ENCODE results near the gene TSTD1.

Gene TSTD1

GRCh38 chr1:161038523-161039153 lies at the start of gene TSTD1:
TSTD1 (minus strand) TSS chr1:161038964; CDS start chr1:161038889, 75 bp downstream.
- FAIRE-seq: no peak

DNA sequence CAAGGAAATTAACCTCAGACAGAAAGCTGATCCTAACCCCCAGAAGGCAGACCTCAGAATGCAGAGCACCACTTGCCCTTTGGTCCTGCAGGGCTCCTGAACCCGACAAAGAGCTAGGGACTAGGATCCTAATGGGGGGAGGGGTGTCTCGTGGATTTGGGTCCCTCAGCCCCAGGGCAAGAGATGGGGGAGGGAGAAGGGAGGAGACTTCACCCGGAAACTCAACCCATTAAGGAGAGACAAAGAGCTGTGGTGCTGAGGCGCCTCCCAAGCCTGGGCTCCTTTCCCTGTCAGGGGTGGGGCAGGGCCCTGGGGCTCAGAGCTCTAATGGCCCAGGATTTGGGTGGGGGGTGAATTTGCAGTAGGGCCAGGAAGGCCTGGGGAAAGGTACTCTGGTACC lies 47.7 kb upstream of the TSTD1 start:
- no peak for FAIRE-seq

- no peak for FAIRE-seq
Measured at GRCh38 chr1:161085165-161085564, 46.4 kb upstream of the TSTD1 start.

DNA sequence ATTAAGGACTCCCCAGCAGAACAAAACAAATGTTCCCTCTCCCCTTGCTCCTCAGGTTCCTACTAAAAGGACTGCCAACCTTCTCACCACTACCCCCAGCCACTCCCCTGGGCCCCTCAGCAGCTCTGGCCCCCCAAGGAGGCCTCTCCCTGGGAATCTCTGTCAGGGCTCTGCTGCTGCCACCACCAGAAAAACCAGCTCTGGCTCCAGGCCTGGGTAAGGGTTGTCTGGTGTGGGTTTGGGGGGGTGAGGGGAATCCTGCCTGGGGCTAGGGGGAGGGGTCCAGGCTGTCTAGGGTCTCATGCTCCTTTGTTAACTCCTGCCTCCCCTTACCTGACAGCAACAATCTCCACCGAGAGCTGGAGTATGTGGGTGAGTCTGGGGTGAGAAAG lies 45.8 kb upstream of the TSTD1 start:
- no peak for FAIRE-seq

- no peak for FAIRE-seq
Measured at GRCh38 chr1:161083748-161084596, 45.2 kb upstream of the TSTD1 start.

- no peak for FAIRE-seq
Measured at GRCh38 chr1:161082996-161083747, 44.4 kb upstream of the TSTD1 start.

DNA sequence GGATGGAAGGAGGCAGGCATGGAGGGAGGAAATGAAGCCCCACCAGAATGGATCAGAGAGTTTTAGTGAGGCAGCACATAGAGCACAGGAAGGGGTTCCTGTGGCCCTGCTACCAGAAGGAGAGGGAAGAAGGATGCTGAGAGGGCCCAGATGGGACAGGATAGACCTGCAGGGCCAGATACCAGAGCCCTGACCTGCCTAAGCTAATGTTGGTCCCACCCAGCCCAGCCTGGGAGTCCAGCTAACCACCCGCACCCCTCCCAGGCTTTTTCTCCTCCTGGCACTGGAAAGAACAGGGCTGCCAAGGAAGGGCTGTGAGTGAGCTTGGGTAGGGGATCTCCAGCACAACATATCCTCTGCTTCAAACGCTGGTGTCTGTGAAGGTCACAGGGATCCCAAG lies 43.7 kb upstream of the TSTD1 start:
- FAIRE-seq: no peak

DNA sequence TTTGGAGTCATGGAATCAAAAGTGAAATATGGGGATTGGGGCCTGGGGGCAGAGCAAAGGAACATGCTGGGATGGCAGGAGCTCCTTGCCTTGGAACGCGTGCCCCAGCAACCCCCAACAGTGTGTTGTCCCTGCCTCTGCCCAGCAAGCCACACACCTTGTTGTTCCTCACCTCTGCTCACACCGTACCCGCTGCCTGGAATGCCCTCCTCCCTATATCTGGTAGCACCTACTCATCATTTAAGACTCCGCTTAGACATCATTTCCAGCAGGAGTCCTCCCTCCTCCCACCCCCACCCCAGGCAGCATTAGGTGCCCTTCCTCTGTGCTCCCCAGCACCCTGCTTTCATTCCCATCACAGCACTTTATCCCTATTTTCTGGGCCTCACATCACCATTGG lies 42.8 kb upstream of the TSTD1 start:
- no peak for FAIRE-seq

DNA sequence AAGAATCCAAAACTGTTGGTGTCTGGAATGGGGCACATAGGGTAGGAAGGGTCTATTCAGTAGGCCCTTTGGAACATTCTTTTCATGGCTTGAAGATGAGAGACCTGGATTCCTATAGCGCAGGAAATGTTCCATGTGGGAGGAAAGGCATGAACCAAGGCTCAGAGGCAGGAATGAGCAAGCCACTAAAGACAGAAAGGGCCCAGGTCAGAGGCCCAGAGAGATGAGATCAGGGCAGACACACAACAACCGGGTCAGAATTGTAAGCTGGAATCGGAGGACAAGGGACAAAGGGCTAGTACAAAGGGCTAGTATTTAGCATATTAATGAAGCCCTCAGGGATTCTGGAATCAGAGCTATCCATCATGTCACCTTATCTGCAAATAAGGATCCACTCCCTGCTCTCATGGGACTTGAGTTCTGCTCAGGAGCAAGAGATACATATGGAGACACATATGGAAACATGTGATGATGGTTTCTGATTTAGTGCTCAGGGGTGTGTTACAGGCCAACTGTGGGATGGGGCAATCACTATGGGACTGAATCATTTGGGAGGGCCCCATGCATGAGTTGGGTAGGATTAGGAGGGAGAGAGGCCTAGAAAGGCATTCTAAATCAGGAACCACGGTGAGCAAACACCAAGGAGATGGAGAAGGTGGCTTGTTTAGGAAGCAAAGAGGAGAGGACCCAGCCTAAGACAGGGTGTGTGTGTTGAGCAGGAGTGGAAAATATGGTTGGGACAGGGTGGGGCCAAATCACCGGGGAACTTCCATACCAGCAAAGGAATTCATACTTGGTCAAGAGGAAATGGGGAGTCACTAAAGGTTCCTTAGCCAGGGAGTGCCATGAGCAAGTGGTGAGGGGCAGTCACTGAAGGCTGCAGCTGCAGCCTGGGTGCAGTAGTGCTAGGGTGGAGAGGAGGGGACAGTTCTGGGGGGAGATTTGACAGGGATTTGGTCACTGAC lies 42.0 kb upstream of the TSTD1 start:
- no peak for FAIRE-seq

GRCh38 chr1:161079436-161080110 lies 40.8 kb upstream of the TSTD1 start:
- no peak for FAIRE-seq

- FAIRE-seq: no peak
Measured at GRCh38 chr1:161077426-161077825, 38.7 kb upstream of the TSTD1 start.

GRCh38 chr1:161076410-161076809 lies 37.6 kb upstream of the TSTD1 start:
- FAIRE-seq: no peak

GRCh38 chr1:161074676-161075368 lies 36.1 kb upstream of the TSTD1 start:
- no peak for FAIRE-seq

DNA sequence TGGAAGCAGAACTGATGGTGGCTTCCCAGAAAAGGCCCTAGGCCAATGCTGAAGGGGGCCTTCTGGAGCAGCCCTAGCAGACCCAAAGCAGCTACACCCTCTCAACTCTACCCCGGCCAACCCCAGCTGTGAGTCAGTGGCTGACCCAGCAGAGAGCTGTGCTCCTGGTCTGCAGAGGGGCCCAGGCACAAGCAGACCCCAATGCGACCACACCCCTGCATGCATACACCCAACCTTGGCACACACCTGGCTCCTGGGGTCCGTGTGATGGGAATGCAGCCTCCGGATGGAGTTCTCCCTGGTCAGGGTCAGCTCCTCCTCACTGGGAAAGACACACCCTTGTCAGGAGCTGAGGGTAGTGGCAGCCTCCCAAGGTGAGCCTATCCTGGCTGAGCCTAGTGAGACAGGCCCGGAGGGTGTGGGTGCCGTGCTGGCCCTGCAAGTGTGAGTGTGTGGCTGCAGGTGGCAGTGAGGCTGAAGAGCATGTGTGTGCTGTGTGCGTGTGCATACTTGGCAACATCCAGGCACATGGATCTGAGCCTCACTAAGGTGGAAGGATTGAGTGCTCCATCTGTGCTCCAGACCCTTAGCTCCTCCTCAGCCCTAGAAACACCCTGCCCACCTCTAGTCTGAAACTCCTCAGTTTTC lies 34.8 kb upstream of the TSTD1 start:
- no peak for FAIRE-seq

DNA sequence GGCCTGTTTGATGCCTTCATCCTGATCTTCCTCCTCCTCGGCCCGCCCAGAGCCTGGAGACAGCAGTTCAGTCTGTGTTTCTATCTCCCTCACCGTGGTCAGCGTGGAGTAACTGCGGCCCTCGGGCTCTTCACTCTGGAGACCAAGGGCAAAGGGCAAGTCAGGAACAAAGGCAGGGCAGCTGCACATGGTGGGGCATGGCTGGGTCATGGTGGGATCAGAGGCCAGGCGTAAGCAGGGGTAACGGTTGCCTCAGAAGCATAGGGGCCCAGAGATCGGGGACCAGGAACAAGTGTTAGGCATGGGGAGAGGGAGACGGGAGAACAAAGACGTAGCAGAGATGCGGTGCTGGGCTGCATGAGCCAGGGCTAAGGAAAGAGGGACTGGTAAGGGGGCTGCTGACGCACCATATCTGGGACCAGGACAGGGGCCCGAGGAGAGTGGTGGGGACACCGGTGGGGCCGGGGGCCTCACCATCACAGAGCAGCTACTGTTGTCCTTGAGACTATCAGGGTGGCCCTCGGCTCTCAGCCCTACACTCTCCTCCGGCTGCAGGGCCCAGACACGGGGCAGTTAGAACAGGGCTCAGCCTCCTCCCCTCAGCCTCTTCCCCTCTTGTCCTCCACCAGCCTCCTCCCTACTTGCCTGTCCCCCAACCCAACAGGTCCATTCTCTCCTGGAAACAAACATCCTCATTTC lies 34.1 kb upstream of the TSTD1 start:
- no peak for FAIRE-seq

GRCh38 chr1:161071886-161072371 lies 33.2 kb upstream of the TSTD1 start:
- peak; percentile 40 for FAIRE-seq

DNA sequence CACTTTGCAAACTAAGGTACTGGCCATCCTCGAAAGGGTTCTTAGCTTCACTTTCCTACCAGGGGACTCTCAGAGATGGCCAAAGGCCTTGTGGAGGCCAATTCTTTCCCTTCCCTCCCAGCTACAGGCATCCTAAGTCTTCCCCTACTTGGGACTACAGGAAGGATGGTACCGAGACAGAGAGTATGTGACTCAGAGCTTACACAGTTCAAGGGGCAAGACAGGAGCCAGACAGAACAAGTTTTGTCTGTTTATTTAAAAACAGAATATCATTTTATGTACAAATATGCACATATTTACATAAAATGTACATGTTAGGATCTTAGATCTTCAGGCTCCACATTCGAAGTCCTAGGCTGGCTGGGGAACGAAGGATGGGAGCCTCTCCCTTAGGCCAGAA lies 32.0 kb upstream of the TSTD1 start:
- no peak for FAIRE-seq

DNA sequence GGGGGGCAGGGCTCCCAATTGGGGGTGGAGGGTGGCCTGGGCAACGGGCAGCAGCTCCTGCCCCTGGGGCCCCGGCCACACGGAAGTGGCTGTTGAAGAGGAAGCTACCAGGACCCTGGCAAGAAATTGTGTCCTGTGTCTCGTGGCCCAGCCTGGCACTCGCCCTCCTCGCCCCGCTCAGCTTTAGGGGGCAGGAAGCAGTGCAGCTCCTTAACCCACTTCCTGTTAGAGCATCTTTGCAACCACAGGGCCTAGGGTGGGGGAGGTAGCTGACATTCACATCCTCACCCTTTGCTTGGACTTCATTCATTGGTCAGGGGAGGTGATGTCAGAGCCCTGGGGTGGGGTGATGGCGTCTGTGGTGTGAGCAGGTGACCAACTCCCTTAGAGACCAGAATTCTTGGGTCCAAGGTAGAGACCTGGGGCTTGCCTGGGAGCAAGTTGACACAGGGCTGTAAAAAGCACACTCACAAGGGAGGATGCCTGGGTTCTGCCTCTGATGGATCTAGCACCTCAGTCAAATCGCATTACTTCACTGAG lies 31.0 kb upstream of the TSTD1 start, which contains the start of gene ARHGAP30:
Gene ARHGAP30 (minus strand): TSS at position 161 of the 540 bp plus-strand sequence. CDS start 267 bp downstream, outside the sequence.
- no peak for FAIRE-seq

DNA sequence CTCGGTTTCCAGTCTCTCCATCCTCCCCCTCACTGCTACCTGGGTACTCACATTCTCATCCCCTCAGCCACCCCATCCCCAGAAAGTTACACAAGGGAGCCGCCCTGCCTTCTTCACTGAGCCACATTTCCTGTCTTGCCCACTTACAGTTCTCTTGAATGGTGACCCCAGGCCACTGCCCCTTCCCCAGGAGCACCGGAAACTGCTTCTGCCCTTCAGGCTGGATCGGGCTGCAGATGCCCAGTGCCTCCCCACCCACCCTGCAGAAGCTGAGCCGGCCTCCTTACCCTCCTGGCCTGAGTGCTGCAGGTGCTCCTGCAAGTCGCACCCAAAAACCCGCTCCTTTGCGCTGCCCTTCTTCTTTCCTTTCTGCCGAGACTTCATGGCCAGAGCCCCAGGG lies 30.5 kb upstream of the TSTD1 start:
- no peak for FAIRE-seq

Data from A204.1 (cell line).